KOPT-K1 (cell line): ENCODE measurements around the gene HSBP1.

ENCODE experiments used
- H3K27ac ChIP-seq: fragments of 200-600 bp; sonication (generic); 2 replicates; pipeline ENCODE4 v1.5.1; 2016; ENCODE audit warnings: antibody characterized with exemption, mild to moderate bottlenecking, low read depth, low read length; ENCODE audit not compliant: poor library complexity, severe bottlenecking
- H3K36me3 ChIP-seq: fragments of 200-600 bp; sonication (generic); 2 replicates; pipeline ENCODE4 v1.5.1; 2017; ENCODE audit warnings: antibody characterized with exemption, mild to moderate bottlenecking, low read length, moderate library complexity; ENCODE audit not compliant: insufficient read depth
- H3K9me3 ChIP-seq: fragments of 200-600 bp; sonication (generic); 2 replicates; pipeline ENCODE4 v1.5.1; 2017; ENCODE audit warnings: antibody characterized with exemption, low read length, mild to moderate bottlenecking; ENCODE audit not compliant: insufficient read depth, poor library complexity, severe bottlenecking

HSBP1 gene

GRCh38 chr16:83807710-83808572 is at the start of gene HSBP1:
TSS of gene HSBP1 (plus strand) at chr16:83807978. CDS start at chr16:83808077, 99 bp downstream.
- Histone ChIP-seq H3K27ac (peak within 1 kb of the TSS; percentile 79), H3K36me3 (peaks cover 34% of the 10 kb centered on the region), H3K9me3 (no peaks in the 10 kb centered on the region)

GRCh38 chr16:83762141-83762991 is 45.4 kb upstream of the HSBP1 start:
- H3K9me3 ChIP-seq = no peaks in the 10 kb centered on the region
- no peak overlapping the region for H3K27ac ChIP-seq
- no peaks in the 10 kb centered on the region for H3K36me3 ChIP-seq

GRCh38 chr16:83762992-83763358 is 44.8 kb upstream of the HSBP1 start:
- Histone ChIP-seq H3K36me3 (no peaks in the 10 kb centered on the region), H3K27ac (no peak overlapping the region), H3K9me3 (no peaks in the 10 kb centered on the region)

- Histone ChIP-seq H3K36me3 (no peaks in the 10 kb centered on the region), H3K9me3 (no peaks in the 10 kb centered on the region), H3K27ac (no peak overlapping the region)
Measured at GRCh38 chr16:83768986-83769385, 38.8 kb upstream of the HSBP1 start.

GRCh38 chr16:83769397-83770008 is 38.3 kb upstream of the HSBP1 start:
- H3K36me3 ChIP-seq = no peaks in the 10 kb centered on the region
- H3K9me3 ChIP-seq = no peaks in the 10 kb centered on the region
- H3K27ac ChIP-seq = no peak overlapping the region

GRCh38 chr16:83771306-83771942 is 36.4 kb upstream of the HSBP1 start:
- no peaks in the 10 kb centered on the region for H3K36me3 ChIP-seq
- H3K9me3 ChIP-seq = no peaks in the 10 kb centered on the region
- H3K27ac ChIP-seq = no peak overlapping the region

- Histone ChIP-seq H3K27ac (no peak overlapping the region), H3K36me3 (no peaks in the 10 kb centered on the region), H3K9me3 (no peaks in the 10 kb centered on the region)
Measured at GRCh38 chr16:83772806-83773205, 35.0 kb upstream of the HSBP1 start.

GRCh38 chr16:83774066-83774465 is 33.7 kb upstream of the HSBP1 start:
- no peaks in the 10 kb centered on the region for H3K36me3 ChIP-seq
- H3K27ac ChIP-seq = no peak overlapping the region
- no peaks in the 10 kb centered on the region for H3K9me3 ChIP-seq

- no peak overlapping the region for H3K27ac ChIP-seq
- no peaks in the 10 kb centered on the region for H3K9me3 ChIP-seq
- no peaks in the 10 kb centered on the region for H3K36me3 ChIP-seq
Measured at GRCh38 chr16:83776944-83777343, 30.8 kb upstream of the HSBP1 start.

- Histone ChIP-seq H3K36me3 (no peaks in the 10 kb centered on the region), H3K27ac (no peak overlapping the region), H3K9me3 (no peaks in the 10 kb centered on the region)
Measured at GRCh38 chr16:83779886-83780285, 27.9 kb upstream of the HSBP1 start.

GRCh38 chr16:83785455-83785854 is 22.3 kb upstream of the HSBP1 start:
- no peaks in the 10 kb centered on the region for H3K36me3 ChIP-seq
- no peak overlapping the region for H3K27ac ChIP-seq
- no peaks in the 10 kb centered on the region for H3K9me3 ChIP-seq

- Histone ChIP-seq H3K36me3 (no peaks in the 10 kb centered on the region), H3K27ac (no peak overlapping the region), H3K9me3 (no peaks in the 10 kb centered on the region)
Measured at GRCh38 chr16:83789642-83790401, 18.0 kb upstream of the HSBP1 start.

GRCh38 chr16:83791916-83792315 is 15.9 kb upstream of the HSBP1 start:
- Histone ChIP-seq H3K36me3 (no peaks in the 10 kb centered on the region), H3K9me3 (no peaks in the 10 kb centered on the region), H3K27ac (no peak overlapping the region)

- Histone ChIP-seq H3K27ac (no peak overlapping the region), H3K36me3 (no peaks in the 10 kb centered on the region), H3K9me3 (no peaks in the 10 kb centered on the region)
Measured at GRCh38 chr16:83792391-83792790, 15.4 kb upstream of the HSBP1 start.
